Right ventricle myocardium inferior (tissue), 1 donor: Measurements from ENCODE around the gene EXTL1. TPM values are rescaled to one million over a fixed set of nuclear protein-coding genes. Genes with fewer than 3 reads are reported as not detected.

Experiments
- ATAC-seq: fragments of 200-7000 bp; cut with Tn5 transposase; one replicate; pipeline ENCODE4 v1.9.1; 2020; ENCODE audit warnings: mild to moderate bottlenecking, moderate library complexity
- DNase-seq: peaks from one replicate; pipeline ENCODE4 v3.0.0; 2021; ENCODE audit errors: missing footprints
- intact Hi-C: fragments of 100-400 bp; cut with DNase I; formaldehyde crosslinking; loops from one replicate; pipeline ENCODE4 v1.11.0; 2022
- total RNA-seq: library from RNA; stranded (reverse); fragmentation: NEBNext Ultra II Directional; extraction: Animal tissue kit (Norgen Biotek cat#: 25700); gene quantifications from one replicate; pipeline ENCODE4 v1.2.1, GENCODE V29; 2021
- donor health status: DM: no; HTN: yes; CAD: no; lungs with severe emphysema.

The EXTL1 gene
- total RNA-seq, 1 donor from 2014 or later, result 11.2 TPM

DNA sequence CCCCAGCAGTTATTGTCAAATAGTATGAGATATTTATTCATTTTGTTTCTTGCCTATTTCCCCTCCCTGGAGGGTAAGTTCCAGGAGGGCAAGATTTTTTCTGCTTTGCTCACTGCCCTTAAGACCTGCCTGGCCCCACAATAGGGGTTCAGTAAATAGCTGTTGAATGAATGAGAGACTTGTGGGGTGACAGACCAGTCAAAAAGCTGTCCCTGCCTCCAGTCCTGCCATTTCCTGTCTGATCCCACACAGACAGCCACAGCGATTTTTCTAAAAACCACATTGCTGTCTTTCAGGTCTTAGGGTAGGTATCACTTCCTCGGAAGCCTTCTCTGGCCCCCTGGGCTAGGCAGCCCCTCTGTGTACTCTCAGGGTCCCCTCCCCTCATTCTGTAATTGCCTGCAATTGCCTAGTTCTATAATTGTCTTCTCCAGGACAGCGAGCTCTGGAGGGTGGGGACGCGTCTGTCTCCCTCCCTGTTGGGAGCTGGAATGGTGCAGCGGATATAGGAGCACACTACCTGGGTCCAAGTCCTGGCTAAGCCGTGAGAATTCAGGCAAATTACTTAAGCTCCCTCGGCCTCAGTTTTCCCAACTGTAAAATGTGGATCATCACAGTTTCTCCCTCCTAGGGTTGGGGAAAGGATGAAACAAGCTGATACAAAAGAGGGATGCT lies 1.8 kb upstream of the EXTL1 start:
- intact Hi-C loops, result no loop called here
- DNase-seq, result no peak
- ATAC-seq, result no peak

DNA sequence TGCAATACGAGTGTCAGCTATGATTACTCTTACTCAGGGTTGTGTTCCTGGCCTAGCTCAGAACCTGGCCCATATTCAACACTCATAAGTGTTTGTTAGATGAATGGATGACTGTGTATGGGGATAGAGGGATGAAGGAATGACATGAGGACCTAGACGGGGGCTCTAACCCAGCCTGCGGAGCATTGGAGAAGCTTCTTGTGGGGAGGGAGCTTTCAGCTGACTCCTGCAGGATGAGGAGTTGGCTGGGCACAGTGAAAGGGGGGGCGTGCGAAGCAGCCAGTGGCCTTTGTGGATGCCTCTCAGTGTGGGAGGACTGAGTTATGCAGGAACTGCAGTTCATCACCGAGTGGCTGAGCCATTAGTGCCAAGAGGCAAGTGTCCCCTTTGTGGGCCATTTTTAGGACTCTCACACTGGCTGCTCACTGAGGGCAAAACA lies 1.2 kb upstream of the EXTL1 start:
- peak; percentile 40 for ATAC-seq
- no peak for DNase-seq
- intact Hi-C loops, result no loop called here

DNA sequence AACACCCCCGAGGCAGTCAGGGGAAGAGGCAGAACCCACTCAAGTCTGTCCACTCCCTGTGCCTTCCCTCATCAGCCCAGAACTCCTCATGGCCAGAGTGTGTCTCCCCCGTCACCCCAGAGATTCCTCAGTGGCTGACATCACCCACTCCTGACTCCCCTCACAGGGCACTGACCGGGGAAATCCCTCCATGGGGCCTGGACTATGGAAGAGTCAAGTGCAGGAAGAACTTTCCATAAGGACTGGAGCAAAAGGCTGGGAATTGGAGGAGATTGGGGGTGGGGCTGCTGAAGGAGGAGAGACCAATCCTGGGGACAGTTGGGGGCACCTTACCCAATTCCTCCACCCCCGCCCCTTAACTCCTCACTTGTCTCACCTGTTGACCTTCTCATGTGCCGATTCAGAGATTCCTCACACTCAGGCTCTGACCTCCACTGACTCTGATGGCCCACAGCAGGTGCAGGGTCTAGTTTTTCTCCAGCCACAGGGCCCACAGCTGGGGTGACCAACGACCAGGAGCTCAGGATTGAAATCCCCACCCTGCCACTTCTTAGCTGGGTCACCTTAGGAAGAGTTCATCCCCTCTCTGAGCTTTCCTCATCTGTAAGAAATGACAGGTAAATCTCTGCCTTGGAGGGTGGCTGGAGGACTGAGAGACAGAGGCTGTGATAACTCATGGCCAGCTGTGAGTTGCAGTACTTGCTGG lies 481 bp upstream of the EXTL1 start:
- intact Hi-C loops, result no loop called here
- ATAC-seq (no peak), DNase-seq (no peak)

DNA sequence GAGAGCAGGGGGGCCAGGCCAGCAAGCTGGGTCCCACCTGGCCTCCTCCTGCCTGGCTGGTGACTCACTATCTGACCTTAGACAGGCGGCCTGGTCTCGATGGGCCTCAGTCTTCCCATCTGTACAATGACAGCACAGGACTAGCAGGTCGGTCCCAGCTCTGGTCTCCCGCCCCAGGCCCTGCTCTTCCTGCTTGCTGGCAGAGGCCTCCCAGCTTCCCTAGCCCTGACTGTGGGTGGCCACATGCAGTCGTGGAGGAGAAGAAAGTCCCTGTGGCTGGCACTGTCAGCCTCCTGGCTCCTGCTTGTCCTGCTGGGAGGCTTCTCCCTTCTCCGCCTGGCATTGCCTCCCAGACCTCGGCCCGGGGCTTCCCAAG lies 817 bp downstream of the EXTL1 start:
- no peak for ATAC-seq
- DNase-seq, result no peak
- intact Hi-C loops, result no loop called here

- intact Hi-C loops, result no loop called here
- DNase-seq (no peak), ATAC-seq (no peak)
Observed at GRCh38 chr1:26023009-26023408, 1.4 kb downstream of the EXTL1 start.

GRCh38 chr1:26023826-26024225 lies 2.3 kb downstream of the EXTL1 start:
- intact Hi-C loops, result no loop called here
- ATAC-seq (no peak), DNase-seq (no peak)

DNA sequence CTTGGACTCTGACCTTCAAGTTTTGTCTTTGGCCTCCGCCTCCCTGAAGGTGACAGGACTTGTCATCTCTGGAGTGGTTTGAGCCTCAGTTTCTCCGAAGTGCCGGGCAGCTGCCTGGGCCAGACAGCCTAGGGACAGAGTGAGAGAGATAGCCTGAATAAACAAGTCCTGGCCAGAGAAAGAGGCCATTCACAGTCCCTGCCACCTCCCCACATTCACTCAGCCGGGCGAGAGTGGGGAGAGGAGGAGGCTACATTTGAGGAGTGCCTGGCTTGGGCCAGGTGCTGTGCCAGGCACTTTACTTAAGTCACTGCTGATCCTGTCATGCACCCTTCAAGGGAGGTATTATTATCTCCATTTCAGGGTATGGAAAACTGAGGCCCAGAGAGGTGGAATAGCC lies 3.5 kb downstream of the EXTL1 start:
- DNase-seq (no peak), ATAC-seq (no peak)
- intact Hi-C loops, result no loop called here

- ATAC-seq (no peak), DNase-seq (no peak)
- intact Hi-C loops, result no loop called here
Observed at GRCh38 chr1:26025517-26025916, 3.9 kb downstream of the EXTL1 start.

DNA sequence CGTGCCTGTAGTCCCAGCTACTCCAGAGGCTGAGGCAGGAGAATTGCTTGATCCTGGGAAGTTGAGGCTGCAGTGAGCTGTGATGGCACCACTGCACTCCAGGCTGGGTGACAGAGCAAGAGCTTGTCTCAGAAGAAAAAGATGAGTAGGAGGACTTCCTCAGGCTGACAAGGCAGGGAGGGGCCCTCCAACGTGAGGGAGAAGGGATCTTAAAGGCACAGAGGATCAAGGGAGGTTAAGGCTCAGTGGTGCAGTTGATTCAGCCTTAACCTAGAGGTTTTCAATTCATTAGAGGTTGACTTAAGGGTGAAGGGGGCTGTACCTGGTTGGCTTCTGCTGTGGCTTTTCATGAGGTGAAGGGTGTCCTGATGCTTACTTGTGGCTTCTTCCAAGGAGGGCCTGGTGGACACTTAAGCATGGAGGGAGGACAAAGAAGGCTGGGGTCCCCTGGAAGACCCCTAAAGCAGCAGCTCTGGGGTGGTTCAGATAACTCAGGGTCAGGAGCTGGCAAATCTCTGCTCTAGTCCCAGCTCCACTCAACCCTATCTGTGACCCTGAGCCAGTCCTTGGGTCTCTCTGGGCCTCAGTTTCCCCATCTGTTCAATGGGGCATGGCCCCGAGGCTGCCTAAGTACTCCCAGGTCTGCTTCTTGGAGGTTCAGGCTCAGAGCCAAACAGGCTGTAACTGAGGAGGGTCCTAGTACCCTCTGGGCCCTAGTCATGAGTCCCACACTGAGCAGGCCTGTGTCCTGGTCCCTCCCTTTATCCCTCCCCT lies 6.3 kb downstream of the EXTL1 start:
- ATAC-seq (no peak), DNase-seq (no peak)
- intact Hi-C loops, result no loop called here

GRCh38 chr1:26028490-26028980 lies 7.0 kb downstream of the EXTL1 start:
- intact Hi-C loops, result no loop called here
- no peak for ATAC-seq
- no peak for DNase-seq

GRCh38 chr1:26029054-26029863 lies 7.7 kb downstream of the EXTL1 start:
- intact Hi-C loops, result no loop called here
- DNase-seq (no peak), ATAC-seq (no peak)

- no peak for DNase-seq
- intact Hi-C loops, result no loop called here
- ATAC-seq, result no peak
Observed at GRCh38 chr1:26029864-26030481, 8.4 kb downstream of the EXTL1 start.

- intact Hi-C loops, result no loop called here
- ATAC-seq (no peak), DNase-seq (no peak)
Observed at GRCh38 chr1:26031196-26031595, 9.6 kb downstream of the EXTL1 start.

- intact Hi-C loops, result no loop called here
- no peak for DNase-seq
- ATAC-seq, result no peak
Observed at GRCh38 chr1:26031611-26032220, 10.1 kb downstream of the EXTL1 start.

DNA sequence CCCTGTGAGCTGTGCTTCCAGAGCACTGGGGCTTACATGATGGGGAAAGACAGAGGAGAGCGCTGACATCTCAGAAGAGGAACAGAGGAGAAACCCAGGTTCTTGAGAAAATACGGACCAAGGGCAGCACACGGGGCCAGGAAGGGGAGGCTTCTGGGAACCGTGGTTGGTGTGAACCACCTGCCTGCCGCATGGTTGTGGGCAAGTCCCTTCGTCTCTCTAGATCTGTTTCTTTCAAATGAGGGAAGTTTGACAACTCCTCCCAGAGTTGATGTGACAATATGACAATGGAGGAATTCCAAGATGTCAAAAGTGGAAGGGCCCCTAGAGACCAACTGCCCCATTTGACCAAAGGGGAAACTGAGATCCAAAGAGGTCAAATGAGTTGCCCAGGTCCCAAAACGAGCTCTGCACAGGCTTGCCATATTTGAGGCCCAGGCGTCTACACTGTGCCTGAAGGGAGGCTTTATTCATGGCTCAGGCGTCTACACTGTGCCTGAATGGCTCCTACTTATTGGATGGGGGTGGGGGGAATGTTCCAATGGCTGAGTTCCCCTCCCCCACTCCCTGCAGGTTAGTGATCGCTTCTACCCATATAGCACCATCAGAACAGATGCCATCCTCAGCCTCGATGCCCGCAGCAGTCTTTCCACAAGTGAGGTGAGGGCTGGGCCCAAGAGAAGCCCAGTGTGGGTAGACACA lies 11.2 kb downstream of the EXTL1 start:
- no peak for ATAC-seq
- intact Hi-C loops, result no loop called here
- no peak for DNase-seq

GRCh38 chr1:26034504-26035202 lies 13.1 kb downstream of the EXTL1 start:
- ATAC-seq (no peak), DNase-seq (no peak)
- intact Hi-C loops, result loop anchor here (5.0 kb wide), 1 partner anchor 198 kb away; the partner anchor contains the start of gene CEP85
